Stimulated activated CD8-positive, alpha-beta memory T cell treated with anti-CD3 and anti-CD28 coated beads, Interleukin-12 subunit alpha, Interleukin-12 subunit beta, amount 100 ng/mL, for 4 hours (primary cell): ENCODE data around the gene UNC80.
A peak's percentile ranks its signal among the peaks of the same experiment; 100 is the strongest.

Experiments
- DNase-seq: peaks from one replicate; pipeline ENCODE4 v3.0.0-alpha.2; 2020; ENCODE audit warnings: low read depth

UNC80 gene

DNA sequence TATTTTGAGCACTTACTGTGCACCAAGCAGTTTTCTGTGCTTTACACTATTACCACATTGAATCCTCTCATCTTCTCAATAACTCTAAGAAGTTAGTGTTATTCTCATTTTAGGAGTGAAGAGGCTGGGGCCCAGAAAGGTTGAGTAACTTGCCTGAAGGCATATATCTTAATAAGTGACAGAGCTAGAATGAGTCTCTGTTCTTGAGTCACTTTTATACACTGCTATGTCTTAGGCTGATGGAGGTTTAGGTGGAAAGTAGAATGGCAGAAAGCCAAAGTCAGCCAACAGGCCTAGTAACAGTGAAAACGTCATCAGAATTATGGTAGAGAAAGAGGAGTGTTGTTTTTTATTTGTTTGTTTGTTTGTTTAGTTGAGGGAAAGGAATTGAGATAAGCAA lies 202.9 kb downstream of the UNC80 start:
- DNase-seq = no peak

DNA sequence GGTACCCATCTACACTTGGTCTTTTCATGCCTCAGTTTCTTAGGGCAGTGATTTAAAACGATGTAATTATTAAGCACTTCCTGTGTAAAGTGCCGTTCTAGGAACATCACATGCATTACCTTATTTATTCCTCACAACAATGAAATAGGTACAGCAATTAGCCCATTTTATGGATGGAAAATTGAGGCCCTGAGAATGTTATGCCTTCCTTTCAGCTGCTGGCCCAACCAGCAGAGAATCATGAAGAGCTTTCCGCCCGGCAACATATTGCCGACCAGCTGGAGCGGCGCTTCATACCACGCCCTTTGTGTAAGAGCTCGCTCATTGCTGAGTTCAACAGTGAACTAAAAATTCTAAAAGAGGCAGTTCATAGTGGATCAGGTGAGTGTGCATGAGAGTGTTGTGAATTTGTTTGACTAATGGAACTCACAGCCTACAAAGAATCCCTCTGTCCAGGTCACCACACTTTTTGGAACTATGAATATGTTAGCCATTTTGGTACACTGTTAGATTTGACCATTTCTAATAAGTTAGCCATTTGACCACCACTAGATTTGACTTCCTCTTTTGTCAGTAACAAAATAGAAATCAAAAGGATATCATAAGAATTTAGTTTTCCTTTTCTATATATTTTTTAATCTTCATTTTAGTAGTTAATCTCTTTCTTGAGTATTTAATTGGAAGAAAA lies 205.2 kb downstream of the UNC80 start:
- DNase-seq = no peak

DNA sequence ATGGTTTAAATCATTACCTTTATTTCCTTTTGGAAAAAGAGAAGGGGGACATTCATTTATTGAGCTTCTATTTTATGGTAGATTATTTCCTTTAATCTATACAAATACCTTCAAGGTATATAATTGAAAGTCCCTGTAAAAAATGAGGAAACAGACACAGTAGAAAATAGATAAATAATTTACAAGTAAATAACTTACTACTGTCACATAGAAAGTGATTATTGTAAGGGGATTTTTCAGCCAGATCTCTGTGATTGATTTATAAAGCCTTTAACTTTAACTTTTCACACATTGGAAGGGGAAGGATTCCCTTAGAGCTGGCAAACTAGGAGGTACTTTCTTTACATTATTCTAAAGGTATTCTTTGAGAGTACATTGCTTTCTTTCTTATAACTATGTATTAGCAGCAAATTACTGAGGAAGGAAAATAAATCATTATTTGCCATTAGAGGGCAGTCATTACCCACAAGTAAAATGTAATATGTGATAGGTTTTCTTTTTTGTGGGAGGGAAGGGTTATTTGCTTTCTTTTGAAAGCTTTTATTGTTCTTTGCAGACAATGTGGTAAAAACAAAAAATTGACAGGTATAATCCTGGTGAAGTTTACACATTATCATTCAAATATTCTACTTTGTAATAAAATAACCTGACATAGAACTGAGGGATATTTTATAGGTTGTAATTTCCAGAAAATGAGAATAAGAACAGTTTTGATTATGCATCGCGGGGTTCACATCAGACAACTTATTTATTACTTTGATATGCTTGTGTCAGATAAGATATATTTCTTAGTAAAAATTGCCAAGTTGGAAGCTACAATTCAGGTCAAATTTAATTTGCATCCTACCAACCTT lies 206.0 kb downstream of the UNC80 start:
- no peak for DNase-seq

DNA sequence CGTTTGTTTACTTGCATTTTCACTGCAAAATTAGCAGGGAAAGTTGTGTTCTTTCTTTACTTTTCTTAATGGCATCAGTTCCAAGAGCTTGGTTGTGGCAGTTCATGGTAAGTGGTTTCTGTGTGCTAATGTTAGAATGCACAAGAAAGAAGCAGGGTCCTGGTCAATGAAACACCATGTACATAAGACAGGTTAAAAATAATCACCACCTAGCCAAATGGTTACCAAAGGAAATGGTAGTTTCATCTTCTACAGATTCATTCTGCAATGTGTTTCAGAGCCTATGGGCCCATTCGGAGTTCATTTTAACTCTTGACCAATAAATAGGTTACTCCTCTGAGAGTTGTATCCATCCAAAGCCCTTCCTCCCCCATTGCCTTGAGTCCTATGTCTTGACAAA lies 212.7 kb downstream of the UNC80 start:
- DNase-seq = no peak

DNA sequence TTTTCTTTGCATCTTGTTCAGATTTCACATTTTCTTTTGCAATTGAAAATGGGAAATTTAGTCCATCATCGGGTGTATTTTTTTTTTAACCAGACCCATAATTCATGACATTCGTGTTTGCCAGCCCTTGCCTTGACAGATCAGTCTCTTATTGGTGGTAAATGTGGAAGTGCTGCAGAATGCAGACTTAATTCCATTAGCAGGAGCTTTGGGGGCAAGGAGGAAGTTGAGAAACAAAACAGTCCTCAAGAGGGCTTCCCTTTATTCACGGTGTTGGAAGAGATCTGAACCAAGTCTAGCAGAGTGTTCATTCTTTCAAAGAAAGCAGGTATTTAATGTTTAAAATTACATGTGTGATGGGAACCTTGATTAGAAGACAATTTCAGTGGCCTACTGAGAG lies 214.2 kb downstream of the UNC80 start:
- DNase-seq = no peak

DNA sequence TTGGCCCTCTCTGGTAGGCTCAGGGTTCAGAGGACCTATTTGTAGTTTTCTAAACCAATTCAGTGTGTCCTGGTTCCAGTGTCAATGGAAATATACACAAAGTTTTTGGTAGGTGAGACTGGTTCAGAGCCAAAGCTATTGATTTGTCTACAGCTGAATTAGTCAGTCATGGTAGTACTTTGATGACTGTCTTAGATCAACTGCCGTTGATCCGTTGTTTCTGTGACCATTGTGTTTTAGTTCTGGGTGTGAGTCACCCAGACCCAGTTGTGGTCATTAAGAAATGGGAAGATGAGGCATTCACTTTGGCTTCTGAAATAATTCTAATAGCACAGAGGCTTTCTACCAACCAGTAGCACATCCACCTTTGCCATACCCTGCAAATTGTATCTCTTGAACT lies 214.8 kb downstream of the UNC80 start:
- no peak for DNase-seq

DNA sequence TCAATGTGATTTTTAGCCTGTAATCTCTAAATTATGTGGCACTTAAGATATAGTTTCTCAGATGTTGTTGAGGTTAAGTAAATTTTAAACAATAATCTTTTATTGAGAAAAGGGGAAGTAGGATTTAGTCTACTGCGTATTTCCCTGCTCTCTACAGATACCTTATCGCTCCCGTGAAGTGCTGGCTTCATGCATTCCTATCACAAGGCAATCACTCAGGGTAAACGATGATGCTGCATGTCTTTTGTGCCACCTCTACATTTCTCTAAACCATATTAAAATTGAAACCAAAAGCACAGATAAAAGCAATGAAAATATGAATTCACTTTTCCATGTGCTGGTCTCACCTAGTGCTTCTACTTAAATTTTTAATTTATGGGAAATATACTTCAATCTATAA lies 216.4 kb downstream of the UNC80 start:
- DNase-seq = no peak

DNA sequence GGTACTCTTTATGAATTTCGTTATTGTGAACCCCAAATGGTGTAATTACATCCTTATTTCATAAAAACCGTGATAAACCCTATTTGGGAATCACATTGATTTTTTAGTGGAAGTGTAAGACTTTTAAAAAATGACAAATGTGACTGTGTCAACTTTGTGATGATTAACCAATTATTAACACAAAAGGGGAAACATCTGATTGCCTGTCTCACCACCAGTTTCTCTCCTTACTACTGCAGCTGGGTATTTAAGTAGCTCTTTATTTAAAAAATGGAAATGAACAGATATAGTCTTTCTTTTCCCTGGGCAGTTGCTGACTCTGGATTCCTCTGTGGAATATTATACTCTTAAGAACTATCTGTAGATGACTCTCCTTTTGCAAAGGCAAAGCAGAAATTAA lies 219.2 kb downstream of the UNC80 start:
- DNase-seq = no peak

DNA sequence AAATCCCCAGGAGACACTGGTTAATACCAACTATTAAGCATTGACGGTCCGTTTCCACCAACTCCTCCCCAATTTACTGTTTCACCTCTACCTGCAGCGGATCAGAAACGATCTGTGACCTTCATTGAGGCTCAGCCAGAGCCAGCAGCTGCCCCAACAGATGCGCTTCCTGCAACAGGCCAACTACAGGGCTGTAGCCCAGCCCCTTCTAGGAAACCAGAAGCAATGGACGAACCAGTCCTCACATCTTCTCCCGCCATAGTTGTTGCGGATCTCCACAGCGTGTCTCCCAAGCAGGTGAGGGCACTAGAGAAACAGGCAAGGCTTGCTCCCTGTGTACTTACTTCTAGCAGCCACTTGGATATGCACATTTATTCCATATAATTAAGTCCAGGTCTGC lies 222.3 kb downstream of the UNC80 start:
- DNase-seq = no peak

DNA sequence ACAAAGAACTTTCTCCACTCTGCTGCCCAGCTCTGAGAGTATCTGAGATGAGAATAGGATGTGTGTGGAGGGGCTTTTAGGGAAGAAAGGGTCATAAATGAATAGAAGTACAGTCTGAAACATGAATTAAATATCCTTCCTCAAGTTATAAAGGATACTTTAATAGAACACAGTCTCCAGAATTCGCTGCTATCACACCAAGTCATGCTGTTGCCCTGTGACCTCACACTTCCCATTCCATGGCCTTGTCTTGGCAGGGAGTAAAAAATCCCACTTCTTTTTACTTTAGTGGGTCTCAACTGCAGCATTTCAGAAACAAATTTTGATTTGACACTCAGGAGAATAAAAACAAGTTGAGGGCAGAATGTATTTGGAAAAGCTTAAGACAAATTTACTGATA lies 227.0 kb downstream of the UNC80 start:
- DNase-seq = no peak

DNA sequence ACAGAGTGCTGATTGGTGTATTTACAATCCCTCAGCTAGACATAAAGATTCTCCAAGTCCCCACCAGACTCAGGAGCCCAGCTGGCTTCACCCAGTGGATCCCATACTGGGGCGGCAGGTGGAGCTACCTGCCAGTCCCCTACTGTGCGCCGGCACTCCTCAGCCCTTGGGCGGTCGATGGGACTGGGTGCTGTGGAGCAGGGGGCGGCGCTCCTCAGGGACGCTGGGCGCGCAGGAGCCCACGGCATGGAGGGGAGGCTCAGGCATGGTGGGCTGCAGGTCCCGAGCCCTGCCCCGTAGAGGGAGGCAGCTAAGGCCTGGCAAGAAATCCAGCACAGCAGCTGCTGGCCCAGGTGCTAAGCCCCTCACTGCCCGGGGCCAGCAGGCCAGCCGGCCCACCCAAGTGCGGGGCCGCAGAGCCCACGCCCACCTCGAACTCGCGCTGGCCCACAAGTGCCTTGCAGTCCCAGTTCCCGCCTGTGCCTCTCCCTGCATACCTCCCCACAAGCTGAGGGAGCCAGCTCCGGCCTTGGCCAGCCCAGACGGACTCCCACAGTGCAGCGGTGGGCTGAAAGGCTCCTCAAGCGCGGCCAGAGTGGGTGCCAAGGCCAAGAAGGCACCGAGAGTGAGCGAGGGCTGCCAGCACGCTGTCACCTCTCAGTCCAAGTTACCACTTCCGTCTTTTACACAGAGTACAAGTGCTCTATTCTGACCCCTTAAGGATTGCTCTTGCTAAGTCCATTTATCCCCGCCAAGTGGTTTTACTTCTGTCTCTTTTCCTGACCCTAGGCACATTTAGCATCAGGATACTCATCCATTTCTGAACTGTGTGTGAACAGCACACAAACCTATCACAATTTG lies 229.1 kb downstream of the UNC80 start:
- no peak for DNase-seq

DNA sequence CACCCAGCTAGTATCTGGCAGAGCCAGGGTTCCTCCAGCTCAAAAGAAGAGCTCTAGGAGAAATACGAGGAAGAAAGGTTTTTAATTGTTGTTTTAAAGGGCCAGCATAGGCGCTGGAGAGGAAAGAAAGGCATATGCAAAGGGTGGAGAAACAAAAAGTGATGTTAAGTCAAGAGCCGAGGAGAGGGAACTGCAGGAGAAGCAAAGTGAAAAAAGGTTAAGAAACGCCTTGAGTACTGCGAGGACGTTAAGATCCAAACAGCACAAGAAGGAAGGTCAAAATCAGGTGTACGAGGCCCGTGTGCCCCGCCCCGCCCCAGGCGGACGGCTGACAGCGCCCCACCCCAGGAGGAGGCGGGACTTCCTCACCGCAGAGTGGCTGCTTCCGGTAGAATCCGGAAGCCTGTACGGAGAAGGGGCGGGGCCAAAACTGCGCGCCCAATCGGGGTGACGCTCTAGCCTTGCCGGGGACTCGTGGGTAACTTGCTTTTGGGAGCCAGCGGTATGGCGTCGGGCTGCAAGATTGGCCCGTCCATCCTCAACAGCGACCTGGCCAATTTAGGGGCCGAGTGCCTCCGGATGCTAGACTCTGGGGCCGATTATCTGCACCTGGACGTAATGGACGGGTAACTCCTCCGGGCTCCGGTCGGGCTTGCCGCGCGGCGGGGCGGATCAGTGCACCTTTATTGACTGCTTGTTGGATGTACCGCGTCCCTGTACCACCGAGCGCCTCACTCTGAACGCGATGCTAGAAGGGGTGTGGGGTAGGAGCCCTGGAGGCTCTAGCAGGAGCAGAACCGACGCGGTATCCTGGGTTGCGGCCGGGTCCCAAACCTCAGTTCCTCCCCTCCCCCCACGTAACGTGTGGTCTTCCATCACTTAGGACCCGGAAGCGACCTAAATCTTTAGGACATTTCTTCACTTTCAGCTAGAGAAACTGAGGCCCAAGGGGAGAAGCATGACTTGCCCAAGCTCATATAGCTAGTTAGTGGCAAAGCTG lies 230.8 kb downstream of the UNC80 start, which contains the start of gene RPE:
TSS of gene RPE (plus strand) at position 481 of the 1,000 bp plus-strand sequence. CDS start at position 505, 24 bp downstream.
- DNase-seq = peak; percentile 96

DNA sequence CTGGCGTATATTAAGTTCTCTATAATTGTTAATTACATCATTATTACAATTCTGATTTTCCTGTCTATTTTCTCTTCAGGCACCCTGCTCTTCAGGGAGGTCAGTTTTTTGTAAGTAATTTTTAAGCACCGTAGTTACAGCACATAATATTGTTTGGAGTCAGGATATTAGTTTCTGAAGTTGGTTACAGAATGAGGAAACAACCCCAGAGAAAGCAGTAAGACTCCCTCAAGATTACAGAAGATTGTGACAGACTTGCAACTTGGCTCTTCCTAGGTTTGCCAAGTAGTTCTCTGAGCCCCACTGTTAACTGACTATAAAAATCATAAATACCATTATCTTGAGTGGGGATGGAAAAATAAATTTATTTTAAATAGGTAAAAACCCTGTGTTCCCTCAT lies 231.7 kb downstream of the UNC80 start:
- DNase-seq = no peak

DNA sequence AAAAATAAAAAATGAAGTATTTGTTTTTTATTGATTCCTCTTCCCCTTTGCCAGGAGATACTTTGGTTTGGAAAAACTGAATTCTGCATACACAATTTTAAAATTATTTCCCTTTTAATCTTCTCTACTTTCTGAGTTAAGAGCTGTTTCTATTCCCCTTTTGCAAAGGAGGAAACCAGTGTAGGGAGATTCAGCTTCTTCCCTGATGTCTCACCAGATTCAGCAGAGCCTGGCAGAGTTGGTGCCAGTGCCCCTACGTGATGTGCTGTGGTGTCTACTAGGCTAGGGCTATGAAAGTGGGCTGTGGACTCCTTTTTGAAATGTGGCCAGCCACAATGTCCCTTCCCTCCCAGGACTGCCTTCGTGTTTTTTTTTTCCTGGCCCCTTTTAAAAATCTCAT lies 233.2 kb downstream of the UNC80 start:
- DNase-seq = no peak

DNA sequence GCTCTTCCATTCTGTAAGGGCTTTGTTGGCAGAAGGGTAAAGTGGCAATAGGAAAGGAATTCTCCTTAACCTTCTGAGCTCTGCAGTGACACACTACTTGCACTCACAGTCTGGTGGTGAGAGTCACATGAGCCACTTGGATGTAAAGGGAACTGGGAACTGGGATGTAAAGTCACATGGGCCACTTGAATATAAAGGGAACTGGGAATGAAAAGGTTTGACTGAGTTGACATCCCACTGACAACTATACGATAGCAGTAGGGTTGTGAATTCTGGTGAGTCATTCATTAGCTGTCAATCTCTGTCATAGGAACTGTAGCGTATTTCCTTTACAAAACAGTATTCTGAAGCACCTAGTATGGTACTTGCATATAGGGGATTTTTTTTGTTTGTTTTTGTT lies 236.3 kb downstream of the UNC80 start:
- no peak for DNase-seq

DNA sequence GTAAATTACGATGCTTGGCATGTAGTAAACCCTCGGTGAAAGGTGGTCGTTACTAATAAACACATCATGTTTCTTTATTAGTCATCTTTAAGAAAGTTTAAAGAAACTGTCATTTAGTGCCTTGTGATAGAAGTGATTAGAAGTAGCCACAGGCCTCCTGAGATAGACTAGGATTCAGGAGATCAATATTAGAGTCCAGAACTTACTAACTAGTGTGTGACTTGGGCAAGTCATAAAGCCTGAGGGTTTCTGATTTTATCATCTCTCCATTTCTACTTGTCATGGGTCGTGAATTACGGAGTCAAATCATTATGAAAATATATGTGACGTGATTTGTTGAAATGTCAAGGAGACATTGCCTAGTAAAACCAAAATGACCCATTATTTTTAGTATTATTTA lies 237.5 kb downstream of the UNC80 start:
- no peak for DNase-seq

DNA sequence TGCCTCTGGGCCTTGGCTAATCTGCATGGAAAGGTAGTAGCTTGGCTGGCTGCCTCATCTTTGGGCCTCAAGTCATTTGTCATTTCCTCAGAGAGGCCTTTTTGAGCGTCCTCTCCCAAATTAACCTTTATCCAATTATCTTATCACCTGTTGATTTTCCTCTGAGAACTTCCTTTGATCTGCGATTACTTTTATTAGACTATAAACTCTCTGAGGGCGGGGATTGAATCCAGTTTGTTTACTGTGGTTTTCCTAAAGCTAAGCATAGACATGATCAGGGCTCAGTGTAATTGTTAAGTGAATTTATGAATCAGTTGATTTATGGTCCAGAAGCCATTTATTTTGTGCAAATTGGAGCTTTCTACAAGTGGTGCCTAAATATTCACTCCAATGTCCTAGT lies 238.3 kb downstream of the UNC80 start:
- DNase-seq = no peak

DNA sequence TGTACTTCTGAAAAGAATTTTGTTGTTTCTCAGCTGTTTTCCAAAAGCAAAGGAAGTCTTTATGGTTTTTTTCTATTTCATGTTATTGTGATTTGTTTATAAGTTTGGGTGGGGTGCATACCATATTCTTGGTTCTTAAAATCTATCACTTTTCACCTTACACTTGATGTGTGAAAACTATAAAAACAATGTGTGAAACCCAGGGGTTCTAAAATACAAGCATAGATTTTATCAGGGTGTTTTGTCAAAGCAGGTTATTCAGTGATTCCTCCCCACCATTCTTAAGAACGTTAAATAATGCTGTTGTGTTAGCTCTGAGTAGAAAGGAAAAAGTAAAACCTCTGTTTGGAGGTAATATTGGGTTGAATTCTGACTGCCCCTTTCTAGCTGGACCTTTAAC lies 248.5 kb downstream of the UNC80 start:
- no peak for DNase-seq

DNA sequence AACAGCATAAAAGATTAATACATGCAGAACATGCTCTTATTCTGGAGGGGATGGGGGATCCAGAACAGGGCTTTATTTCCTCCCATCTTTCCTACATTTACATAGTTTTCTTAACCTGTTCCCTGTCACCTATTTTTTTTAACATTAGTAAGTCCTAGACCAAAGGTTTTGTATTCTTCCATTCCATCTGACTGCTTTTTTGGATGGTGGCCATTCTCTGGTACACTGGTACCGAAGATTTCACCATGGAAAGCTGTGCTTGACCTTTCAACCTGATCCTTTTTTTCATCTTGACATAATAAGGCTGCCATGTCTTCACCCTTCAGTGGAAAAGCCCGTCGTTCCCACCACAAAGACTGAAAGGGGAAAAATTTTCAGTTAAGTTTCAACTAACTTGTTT lies 251.2 kb downstream of the UNC80 start:
- DNase-seq = no peak

DNA sequence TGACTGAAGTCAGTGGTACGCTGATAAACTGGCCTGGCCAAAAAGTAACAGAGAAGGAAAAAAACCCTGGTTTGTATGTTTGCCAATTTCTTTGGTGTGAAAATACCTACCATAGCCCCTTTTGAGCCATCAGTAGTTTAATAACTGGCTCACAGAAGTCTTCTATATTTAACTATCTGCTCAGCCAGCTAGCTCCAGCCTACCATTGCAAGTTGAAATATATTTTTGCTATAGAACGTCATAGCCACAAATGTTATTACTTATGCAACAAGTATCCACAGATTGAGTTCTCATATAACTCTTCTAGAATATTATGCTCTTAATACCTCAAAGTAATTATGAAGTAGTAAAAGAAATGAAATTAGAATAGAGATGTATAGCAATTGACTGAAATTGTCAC lies 256.0 kb downstream of the UNC80 start:
- DNase-seq = no peak

DNA sequence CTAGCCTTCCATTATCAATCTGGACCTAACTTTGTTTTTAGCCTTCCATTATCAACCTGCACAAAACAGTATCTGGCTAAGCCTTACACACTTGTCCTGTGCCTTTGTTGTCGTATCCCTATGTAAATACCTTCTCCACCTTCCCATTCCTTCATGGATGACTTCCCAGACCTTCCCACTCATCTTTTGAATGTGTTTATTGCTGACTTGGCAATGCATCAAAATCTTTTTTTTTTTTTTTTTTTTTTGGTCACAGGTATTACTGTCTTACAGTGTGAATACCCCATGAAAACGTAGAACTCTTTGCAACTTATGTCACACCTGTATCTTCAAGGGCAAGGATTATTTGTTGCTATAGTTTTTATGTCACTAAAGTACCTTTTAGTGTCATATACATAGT lies 256.5 kb downstream of the UNC80 start:
- DNase-seq = no peak
